Measurements from ENCODE around the gene TRAPPC2B.

The TRAPPC2B gene

DNA sequence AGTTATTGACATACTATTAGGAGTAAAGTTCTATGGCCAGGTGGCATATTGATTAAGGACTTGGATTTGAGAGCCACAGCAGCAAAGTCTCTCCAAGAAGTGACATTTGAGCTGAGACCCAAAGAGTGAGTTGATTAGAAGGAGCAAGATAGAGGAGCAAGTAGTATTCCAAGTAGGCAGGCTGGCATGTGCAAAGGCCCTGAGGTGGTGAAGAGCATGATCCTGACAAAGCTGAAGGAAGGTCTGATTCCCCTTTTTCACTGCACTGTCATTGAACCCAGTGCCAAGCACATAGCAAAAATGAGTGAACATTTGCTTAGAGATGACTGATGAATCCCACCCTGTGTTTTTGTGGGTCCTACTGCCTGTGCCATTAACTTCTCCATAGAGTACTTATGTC lies 38.4 kb upstream of the TRAPPC2B start:
- Histone ChIP-seq H3K9ac (ENCODE audit: insufficient read length, low read depth) (no peak overlapping the region), H3K27me3 (ENCODE audit: insufficient read depth, insufficient read length) (no peaks in the 10 kb centered on the region), H3K36me3 (ENCODE audit: insufficient read depth, insufficient read length, low read length) (peaks cover 69% of the 10 kb centered on the region), H3K4me3 (ENCODE audit: insufficient read length, low read depth) (no peak overlapping the region), H3K9me3 (ENCODE audit: insufficient read depth, low read length) (no peaks in the 10 kb centered on the region), H3K4me1 (ENCODE audit: insufficient read depth, insufficient read length) (no peaks in the 10 kb centered on the region)
- no peak for DNase-seq (ENCODE audit: low read depth, low spot score)
- TF ChIP-seq ZNF274 (IDR thresholded peaks at IDR 0.05; ENCODE audit: low read depth, low read length) (no peak), SUZ12 (IDR thresholded peaks at IDR 0.05; ENCODE audit: extremely low read depth, insufficient read depth, insufficient read length) (no peak), YY1 (IDR thresholded peaks at IDR 0.05; ENCODE audit: insufficient read depth, insufficient read length) (no peak)

- Histone ChIP-seq H3K9ac (ENCODE audit: insufficient read length, low read depth) (no peak overlapping the region), H3K4me3 (ENCODE audit: insufficient read length, low read depth) (no peak overlapping the region), H3K9me3 (ENCODE audit: insufficient read depth, low read length) (no peaks in the 10 kb centered on the region), H3K36me3 (ENCODE audit: insufficient read depth, insufficient read length, low read length) (peaks cover 64% of the 10 kb centered on the region), H3K4me1 (ENCODE audit: insufficient read depth, insufficient read length) (no peaks in the 10 kb centered on the region), H3K27me3 (ENCODE audit: insufficient read depth, insufficient read length) (no peaks in the 10 kb centered on the region)
- DNase-seq (ENCODE audit: low read depth, low spot score) = no peak
- TF ChIP-seq SUZ12 (IDR thresholded peaks at IDR 0.05; ENCODE audit: extremely low read depth, insufficient read depth, insufficient read length) = no peak
- TF ChIP-seq ZNF274 (IDR thresholded peaks at IDR 0.05; ENCODE audit: low read depth, low read length) = no peak
- no peak for TF ChIP-seq YY1 (IDR thresholded peaks at IDR 0.05; ENCODE audit: insufficient read depth, insufficient read length)
Measured at GRCh38 chr19:57327993-57328392, 35.4 kb upstream of the TRAPPC2B start.

DNA sequence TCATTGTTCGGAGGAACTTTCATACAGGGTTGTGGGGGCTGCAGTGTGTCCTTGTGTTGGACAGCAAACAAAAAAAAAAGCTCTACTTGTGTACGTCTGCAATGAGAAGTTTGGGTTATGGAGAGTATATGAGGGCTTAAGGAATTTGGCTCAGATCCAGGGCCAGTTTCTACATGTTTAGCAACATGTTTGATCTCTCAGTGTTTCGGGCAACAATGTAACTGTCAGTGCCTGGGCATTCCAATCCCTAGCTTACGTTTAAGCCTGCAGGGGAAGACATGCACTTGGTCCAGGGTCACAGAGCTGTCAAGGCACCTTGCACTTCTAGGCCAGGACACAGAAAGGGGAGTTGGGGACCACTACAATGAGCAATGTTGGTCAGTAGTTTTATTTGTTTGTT lies 29.2 kb upstream of the TRAPPC2B start:
- H3K9ac ChIP-seq (ENCODE audit: insufficient read length, low read depth) = no peak overlapping the region
- H3K4me1 ChIP-seq (ENCODE audit: insufficient read depth, insufficient read length) = peaks cover 1% of the 10 kb centered on the region
- TF ChIP-seq SUZ12 (IDR thresholded peaks at IDR 0.05; ENCODE audit: extremely low read depth, insufficient read depth, insufficient read length) (no peak), ZNF274 (IDR thresholded peaks at IDR 0.05; ENCODE audit: low read depth, low read length) (no peak), YY1 (IDR thresholded peaks at IDR 0.05; ENCODE audit: insufficient read depth, insufficient read length) (no peak)
- DNase-seq (ENCODE audit: low read depth, low spot score) = no peak
- no peaks in the 10 kb centered on the region for H3K27me3 ChIP-seq (ENCODE audit: insufficient read depth, insufficient read length)
- no peak overlapping the region for H3K4me3 ChIP-seq (ENCODE audit: insufficient read length, low read depth)
- H3K36me3 ChIP-seq (ENCODE audit: insufficient read depth, insufficient read length, low read length) = peaks cover 7% of the 10 kb centered on the region
- no peaks in the 10 kb centered on the region for H3K9me3 ChIP-seq (ENCODE audit: insufficient read depth, low read length)

DNA sequence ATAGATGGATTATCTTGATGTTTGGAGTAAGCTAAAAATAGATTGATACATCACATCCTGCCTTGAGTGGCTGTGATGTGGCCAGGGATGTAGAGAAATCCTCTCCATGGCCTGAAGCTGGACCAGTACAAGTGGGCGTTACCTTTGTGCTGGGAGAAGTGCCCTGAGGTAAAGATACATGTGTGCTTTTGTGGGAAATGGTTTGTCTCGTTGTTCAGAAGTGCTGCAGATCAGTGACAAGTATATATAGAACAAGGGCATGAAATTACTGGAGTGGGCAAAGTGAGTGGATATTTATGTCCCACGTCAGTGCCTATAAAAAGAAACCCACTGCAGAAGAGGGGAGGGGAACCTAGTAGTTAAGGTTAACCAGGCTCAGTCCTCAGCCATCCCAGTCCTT lies 24.5 kb upstream of the TRAPPC2B start:
- Histone ChIP-seq H3K36me3 (ENCODE audit: insufficient read depth, insufficient read length, low read length) (no peaks in the 10 kb centered on the region), H3K27me3 (ENCODE audit: insufficient read depth, insufficient read length) (no peaks in the 10 kb centered on the region), H3K9me3 (ENCODE audit: insufficient read depth, low read length) (no peaks in the 10 kb centered on the region), H3K4me1 (ENCODE audit: insufficient read depth, insufficient read length) (peaks cover 1% of the 10 kb centered on the region), H3K9ac (ENCODE audit: insufficient read length, low read depth) (no peak overlapping the region), H3K4me3 (ENCODE audit: insufficient read length, low read depth) (no peak overlapping the region)
- TF ChIP-seq ZNF274 (IDR thresholded peaks at IDR 0.05; ENCODE audit: low read depth, low read length) = no peak
- TF ChIP-seq YY1 (IDR thresholded peaks at IDR 0.05; ENCODE audit: insufficient read depth, insufficient read length) = no peak
- no peak for TF ChIP-seq SUZ12 (IDR thresholded peaks at IDR 0.05; ENCODE audit: extremely low read depth, insufficient read depth, insufficient read length)
- DNase-seq (ENCODE audit: low read depth, low spot score) = no peak

DNA sequence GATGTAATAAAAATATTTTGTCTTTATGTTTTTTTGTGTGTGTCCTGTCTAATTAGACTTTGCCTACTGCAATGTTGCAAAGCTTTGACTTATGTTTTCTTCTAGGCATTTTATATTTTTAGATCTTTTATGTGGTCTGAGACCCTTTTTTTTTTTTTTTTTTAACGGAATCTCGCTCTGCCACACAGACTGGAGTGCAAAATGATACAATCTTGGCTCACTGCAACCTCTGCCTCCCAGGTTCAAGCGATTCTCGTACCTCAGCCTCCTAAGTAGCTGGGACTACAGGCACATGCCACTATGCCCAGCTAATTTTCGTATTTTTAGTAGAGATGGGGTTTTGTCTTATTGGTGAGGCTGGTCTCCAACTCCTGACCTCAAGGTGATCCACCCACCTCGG lies 20.8 kb upstream of the TRAPPC2B start:
- TF ChIP-seq ZNF274 (IDR thresholded peaks at IDR 0.05; ENCODE audit: low read depth, low read length) (no peak), YY1 (IDR thresholded peaks at IDR 0.05; ENCODE audit: insufficient read depth, insufficient read length) (no peak)
- Histone ChIP-seq H3K9ac (ENCODE audit: insufficient read length, low read depth) (no peak overlapping the region), H3K4me3 (ENCODE audit: insufficient read length, low read depth) (no peak overlapping the region), H3K4me1 (ENCODE audit: insufficient read depth, insufficient read length) (peaks cover 1% of the 10 kb centered on the region), H3K36me3 (ENCODE audit: insufficient read depth, insufficient read length, low read length) (no peaks in the 10 kb centered on the region), H3K9me3 (ENCODE audit: insufficient read depth, low read length) (no peaks in the 10 kb centered on the region), H3K27me3 (ENCODE audit: insufficient read depth, insufficient read length) (no peaks in the 10 kb centered on the region)
- DNase-seq (ENCODE audit: low read depth, low spot score) = no peak

DNA sequence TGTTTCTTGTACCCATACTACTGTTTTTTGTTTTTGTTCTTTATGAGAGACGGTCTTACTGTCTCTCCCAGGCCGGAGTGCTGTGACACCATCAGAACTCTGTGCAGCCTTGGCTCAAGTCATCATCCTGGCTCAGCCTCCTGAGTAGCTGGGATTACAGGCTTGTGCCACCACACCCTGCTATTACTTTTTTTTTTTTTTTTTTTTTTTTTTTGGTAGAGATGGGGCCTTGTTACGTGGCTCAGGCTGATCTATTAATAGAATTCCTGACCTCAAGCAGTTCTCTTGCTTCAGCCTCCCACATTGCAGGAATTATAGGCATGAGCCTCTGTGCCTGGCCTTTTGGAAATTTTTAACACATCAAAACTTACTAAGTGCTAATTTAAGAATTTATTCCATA lies 15.2 kb upstream of the TRAPPC2B start:
- Histone ChIP-seq H3K27me3 (ENCODE audit: insufficient read depth, insufficient read length) (no peaks in the 10 kb centered on the region), H3K9ac (ENCODE audit: insufficient read length, low read depth) (no peak overlapping the region), H3K36me3 (ENCODE audit: insufficient read depth, insufficient read length, low read length) (peaks cover 10% of the 10 kb centered on the region), H3K4me1 (ENCODE audit: insufficient read depth, insufficient read length) (no peaks in the 10 kb centered on the region), H3K9me3 (ENCODE audit: insufficient read depth, low read length) (no peaks in the 10 kb centered on the region), H3K4me3 (ENCODE audit: insufficient read length, low read depth) (no peak overlapping the region)
- no peak for DNase-seq (ENCODE audit: low read depth, low spot score)
- no peak for TF ChIP-seq ZNF274 (IDR thresholded peaks at IDR 0.05; ENCODE audit: low read depth, low read length)
- no peak for TF ChIP-seq SUZ12 (IDR thresholded peaks at IDR 0.05; ENCODE audit: extremely low read depth, insufficient read depth, insufficient read length)
- no peak for TF ChIP-seq YY1 (IDR thresholded peaks at IDR 0.05; ENCODE audit: insufficient read depth, insufficient read length)

- Histone ChIP-seq H3K4me3 (ENCODE audit: insufficient read length, low read depth) (peak within 1 kb of the TSS; percentile 98), H3K9ac (ENCODE audit: insufficient read length, low read depth) (peak within 1 kb of the TSS; percentile 96), H3K36me3 (ENCODE audit: insufficient read depth, insufficient read length, low read length) (peaks cover 39% of the 10 kb centered on the region), H3K9me3 (ENCODE audit: insufficient read depth, low read length) (no peaks in the 10 kb centered on the region), H3K27me3 (ENCODE audit: insufficient read depth, insufficient read length) (no peaks in the 10 kb centered on the region), H3K4me1 (ENCODE audit: insufficient read depth, insufficient read length) (no peaks in the 10 kb centered on the region)
- DNase-seq (ENCODE audit: low read depth, low spot score) = peak; percentile 86
- TF ChIP-seq SUZ12 (IDR thresholded peaks at IDR 0.05; ENCODE audit: extremely low read depth, insufficient read depth, insufficient read length) = no peak
- no peak for TF ChIP-seq ZNF274 (IDR thresholded peaks at IDR 0.05; ENCODE audit: low read depth, low read length)
- TF ChIP-seq YY1 (IDR thresholded peaks at IDR 0.05; ENCODE audit: insufficient read depth, insufficient read length) = no peak
Measured at GRCh38 chr19:57350877-57351805, 12.2 kb upstream of the TRAPPC2B start, which contains the start of gene ZNF304. ZNF304 (plus strand) TSS chr19:57351271; CDS start chr19:57351665, 394 bp downstream.
